ENCODE measurements around the gene MOB1A. TPM values are rescaled to one million over a fixed set of nuclear protein-coding genes. Genes with fewer than 3 reads are reported as not detected.

Gene MOB1A
- total RNA-seq = 100 to 1,000 TPM in 1 of 4 donors, 10 to 100 TPM in 3; 46.7 to 102 (median 77.6) TPM

GRCh38 chr2:74178211-74179062, at the start of gene MOB1A:
Gene MOB1A, minus strand, starts transcription at chr2:74178879. Its CDS starts 205 bp downstream, at chr2:74178674.
- peak within 1 kb of the TSS; percentile 79 to 92 (median 88) for H3K4me3 ChIP-seq
- H3K4me1 ChIP-seq = peaks cover 0 to 40% (median 7%) of the 10 kb centered on the region in 4 donors
- H3K27me3 ChIP-seq = no peaks in the 10 kb centered on the region
- no peak for TF ChIP-seq CTCF (IDR thresholded peaks at IDR 0.05)
- TF ChIP-seq POLR2A (IDR thresholded peaks at IDR 0.05) = peak; percentile 89 to 92
- peak within 1 kb of the TSS; percentile 89 to 99 (median 97) for H3K27ac ChIP-seq
- H3K9me3 ChIP-seq = no peaks in the 10 kb centered on the region
- DNase-seq = peak; percentile 98 to 99 (median 99)
- H3K36me3 ChIP-seq = no peaks in the 10 kb centered on the region

GRCh38 chr2:74227646-74228045, 49.0 kb upstream of the MOB1A start:
- no peak for DNase-seq
- Histone ChIP-seq H3K36me3 (no peaks in the 10 kb centered on the region), H3K4me1 (no peaks in the 10 kb centered on the region), H3K27ac (no peak overlapping the region), H3K9me3 (no peaks in the 10 kb centered on the region), H3K4me3 (no peak overlapping the region), H3K27me3 (no peaks in the 10 kb centered on the region)
- TF ChIP-seq POLR2A (IDR thresholded peaks at IDR 0.05) (no peak), CTCF (IDR thresholded peaks at IDR 0.05) (no peak)

GRCh38 chr2:74226648-74227213, 48.1 kb upstream of the MOB1A start:
- H3K27ac ChIP-seq = no peak overlapping the region
- H3K4me1 ChIP-seq = no peaks in the 10 kb centered on the region
- no peak for DNase-seq
- H3K9me3 ChIP-seq = no peaks in the 10 kb centered on the region
- TF ChIP-seq POLR2A (IDR thresholded peaks at IDR 0.05) (no peak), CTCF (IDR thresholded peaks at IDR 0.05) (no peak)
- no peaks in the 10 kb centered on the region for H3K36me3 ChIP-seq
- H3K27me3 ChIP-seq = no peaks in the 10 kb centered on the region
- H3K4me3 ChIP-seq = no peak overlapping the region

GRCh38 chr2:74225698-74226459, 47.2 kb upstream of the MOB1A start:
- H3K27ac ChIP-seq = no peak overlapping the region
- H3K4me1 ChIP-seq = no peaks in the 10 kb centered on the region
- H3K27me3 ChIP-seq = no peaks in the 10 kb centered on the region
- DNase-seq = no peak
- no peak overlapping the region for H3K4me3 ChIP-seq
- no peaks in the 10 kb centered on the region for H3K36me3 ChIP-seq
- TF ChIP-seq CTCF (IDR thresholded peaks at IDR 0.05) (no peak), POLR2A (IDR thresholded peaks at IDR 0.05) (no peak)
- no peaks in the 10 kb centered on the region for H3K9me3 ChIP-seq

- Histone ChIP-seq H3K27ac (no peak overlapping the region), H3K4me1 (no peaks in the 10 kb centered on the region), H3K27me3 (no peaks in the 10 kb centered on the region), H3K36me3 (no peaks in the 10 kb centered on the region), H3K4me3 (no peak overlapping the region), H3K9me3 (no peaks in the 10 kb centered on the region)
- DNase-seq = no peak
- TF ChIP-seq POLR2A (IDR thresholded peaks at IDR 0.05) = no peak
- TF ChIP-seq CTCF (IDR thresholded peaks at IDR 0.05) = no peak
These were observed 45.5 kb upstream of the MOB1A start for GRCh38 chr2:74223941-74224770.

Data from Peyer's patch (tissue), 4 donors.